MV-4-11 (cell line): ENCODE results near the gene ATP11C.
"Not testable (repeated sequence)": the region's sequence is repeated elsewhere in the genome, so short reads cannot be mapped to it uniquely, and the experiment has no call there.

Source experiments
- DNase-seq: peaks from one replicate; lab custom pipeline; 2025; lab: John Stamatoyannopoulos, UW

The ATP11C gene

GRCh38 chrX:139932901-139933796 lies at the start of gene ATP11C:
TSS of gene ATP11C (minus strand) at chrX:139933053. CDS start at chrX:139932042, 1,011 bp downstream.
- DNase-seq, result peak; percentile 78

GRCh38 chrX:139974471-139974870 lies 41.6 kb upstream of the ATP11C start:
- no peak for DNase-seq

GRCh38 chrX:139972629-139973624 lies 40.1 kb upstream of the ATP11C start:
- DNase-seq, result no peak

GRCh38 chrX:139972113-139972512 lies 39.3 kb upstream of the ATP11C start:
- no peak for DNase-seq

GRCh38 chrX:139971394-139971749 lies 38.5 kb upstream of the ATP11C start:
- no peak for DNase-seq

GRCh38 chrX:139969286-139969685 lies 36.4 kb upstream of the ATP11C start:
- DNase-seq, result no peak

- no peak for DNase-seq
These were observed 34.9 kb upstream of the ATP11C start for GRCh38 chrX:139967750-139968149.

GRCh38 chrX:139967300-139967699 lies 34.4 kb upstream of the ATP11C start:
- no peak for DNase-seq

- DNase-seq, result not testable (repeated sequence)
These were observed 33.3 kb upstream of the ATP11C start for GRCh38 chrX:139966159-139966558.

GRCh38 chrX:139965421-139965820 lies 32.6 kb upstream of the ATP11C start, which contains the start of gene CXorf66:
TSS of gene CXorf66 (minus strand) at chrX:139965521. CDS start at chrX:139965496, 25 bp downstream.
- DNase-seq, result no peak

- DNase-seq, result not testable (repeated sequence)
These were observed 28.2 kb upstream of the ATP11C start for GRCh38 chrX:139961091-139961490.

GRCh38 chrX:139949703-139950102 lies 16.9 kb upstream of the ATP11C start:
- DNase-seq, result no peak

- no peak for DNase-seq
These were observed 12.2 kb upstream of the ATP11C start for GRCh38 chrX:139945075-139945474.

- no peak for DNase-seq
These were observed 3.4 kb upstream of the ATP11C start for GRCh38 chrX:139936259-139936658.

- DNase-seq, result no peak
These were observed 1.1 kb upstream of the ATP11C start for GRCh38 chrX:139933904-139934303.

- no peak for DNase-seq
These were observed 566 bp downstream of the ATP11C start for GRCh38 chrX:139932073-139932900.

GRCh38 chrX:139931646-139932072 lies 1.2 kb downstream of the ATP11C start:
- no peak for DNase-seq

- DNase-seq, result no peak
These were observed 1.8 kb downstream of the ATP11C start for GRCh38 chrX:139930916-139931645.

- no peak for DNase-seq
These were observed 2.5 kb downstream of the ATP11C start for GRCh38 chrX:139930401-139930800.

GRCh38 chrX:139929876-139930275 lies 3.0 kb downstream of the ATP11C start:
- no peak for DNase-seq

- DNase-seq, result no peak
These were observed 8.2 kb downstream of the ATP11C start for GRCh38 chrX:139924696-139925095.
